Measurements from ENCODE around the gene MPHOSPH9.

Gene MPHOSPH9

DNA sequence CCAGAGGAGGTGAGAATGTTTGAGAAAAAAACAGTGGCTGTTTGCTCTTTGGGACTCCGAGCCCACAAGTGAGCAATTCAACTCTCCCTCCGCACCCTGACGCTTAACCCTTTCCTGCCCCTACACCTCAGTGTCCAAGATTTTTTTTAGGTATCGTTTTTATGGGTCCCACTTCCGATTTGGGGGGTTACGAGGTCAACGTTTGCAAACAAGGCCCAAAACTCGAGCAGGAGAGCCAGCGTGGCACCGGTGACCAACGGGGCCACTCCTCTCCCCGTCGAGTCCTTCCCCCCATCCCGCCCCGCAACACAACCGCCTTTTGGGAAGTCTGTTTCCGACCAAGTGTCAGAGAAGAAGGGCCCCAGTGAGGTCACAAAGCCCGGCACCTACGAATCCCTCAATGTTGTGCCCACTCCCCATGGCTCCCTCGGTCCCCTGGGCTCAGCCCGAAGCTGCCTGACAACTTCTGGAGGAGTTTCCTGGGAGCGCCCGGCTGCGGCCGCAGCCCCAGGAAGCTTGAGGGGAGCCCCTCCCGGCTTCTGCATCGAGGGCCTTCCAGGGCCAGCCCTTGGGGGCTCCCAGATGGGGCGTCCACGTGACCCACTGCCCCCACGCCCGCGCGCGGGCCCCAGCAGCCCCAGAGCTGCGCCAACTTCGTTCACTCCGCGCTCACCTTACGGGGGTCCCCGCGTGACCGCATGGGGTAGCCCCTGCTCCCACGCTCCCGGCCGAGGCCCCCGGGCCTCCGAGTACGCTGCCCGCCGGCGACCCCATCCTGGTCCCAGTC lies 37.5 kb upstream of the MPHOSPH9 start:
- CTCF ChIA-PET = interaction anchor here (0.5 to 0.7 kb wide), 3 partner anchors 95 to 483 kb away, joined by 3 to 4 read pairs (median 3); partner anchors contain the start of gene SBNO1
- peak overlapping the region; percentile 83 for H3K27ac ChIP-seq
- no peak for DNase-seq (ENCODE audit: low spot score)
- TF ChIP-seq, protein P1, sequence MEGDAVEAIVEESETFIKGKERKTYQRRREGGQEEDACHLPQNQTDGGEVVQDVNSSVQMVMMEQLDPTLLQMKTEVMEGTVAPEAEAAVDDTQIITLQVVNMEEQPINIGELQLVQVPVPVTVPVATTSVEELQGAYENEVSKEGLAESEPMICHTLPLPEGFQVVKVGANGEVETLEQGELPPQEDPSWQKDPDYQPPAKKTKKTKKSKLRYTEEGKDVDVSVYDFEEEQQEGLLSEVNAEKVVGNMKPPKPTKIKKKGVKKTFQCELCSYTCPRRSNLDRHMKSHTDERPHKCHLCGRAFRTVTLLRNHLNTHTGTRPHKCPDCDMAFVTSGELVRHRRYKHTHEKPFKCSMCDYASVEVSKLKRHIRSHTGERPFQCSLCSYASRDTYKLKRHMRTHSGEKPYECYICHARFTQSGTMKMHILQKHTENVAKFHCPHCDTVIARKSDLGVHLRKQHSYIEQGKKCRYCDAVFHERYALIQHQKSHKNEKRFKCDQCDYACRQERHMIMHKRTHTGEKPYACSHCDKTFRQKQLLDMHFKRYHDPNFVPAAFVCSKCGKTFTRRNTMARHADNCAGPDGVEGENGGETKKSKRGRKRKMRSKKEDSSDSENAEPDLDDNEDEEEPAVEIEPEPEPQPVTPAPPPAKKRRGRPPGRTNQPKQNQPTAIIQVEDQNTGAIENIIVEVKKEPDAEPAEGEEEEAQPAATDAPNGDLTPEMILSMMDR (conservative IDR thresholded peaks at IDR 0.05; ENCODE audit: low read depth) = no peak
- POLR2A ChIA-PET (ENCODE audit: low non-redundant PET) = interaction anchor here (0.7 kb wide), 1 partner anchor 38 kb away, joined by 3 read pairs; no protein-coding TSS in a partner anchor

DNA sequence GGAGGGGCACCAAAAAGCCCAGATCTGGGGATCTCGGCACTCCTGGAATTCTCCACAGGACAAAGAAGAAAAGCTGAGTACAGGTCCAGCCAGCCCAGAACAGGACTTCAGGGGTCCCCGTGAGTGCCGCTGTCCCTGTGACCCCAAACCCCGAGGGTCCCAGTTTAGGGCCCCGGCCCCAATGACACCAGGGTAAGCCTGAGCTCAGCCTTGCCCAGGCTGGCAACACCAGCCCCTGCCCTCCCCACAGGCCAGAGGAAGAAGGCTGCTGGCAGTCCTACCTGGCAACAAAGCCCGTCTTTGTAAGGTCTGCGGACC lies 36.9 kb upstream of the MPHOSPH9 start:
- ChIA-PET POLR2A (ENCODE audit: low non-redundant PET) (interaction anchor here (0.7 kb wide), 1 partner anchor 37 kb away, joined by 3 read pairs; no protein-coding TSS in a partner anchor), CTCF (interaction anchor here (0.5 to 0.7 kb wide), 3 partner anchors 24 to 482 kb away, joined by 3 to 6 read pairs (median 4); no protein-coding TSS in a partner anchor)
- peak overlapping the region; percentile 83 for H3K27ac ChIP-seq
- TF ChIP-seq, protein P1 (conservative IDR thresholded peaks at IDR 0.05; ENCODE audit: low read depth) = no peak
- no peak for DNase-seq (ENCODE audit: low spot score)

DNA sequence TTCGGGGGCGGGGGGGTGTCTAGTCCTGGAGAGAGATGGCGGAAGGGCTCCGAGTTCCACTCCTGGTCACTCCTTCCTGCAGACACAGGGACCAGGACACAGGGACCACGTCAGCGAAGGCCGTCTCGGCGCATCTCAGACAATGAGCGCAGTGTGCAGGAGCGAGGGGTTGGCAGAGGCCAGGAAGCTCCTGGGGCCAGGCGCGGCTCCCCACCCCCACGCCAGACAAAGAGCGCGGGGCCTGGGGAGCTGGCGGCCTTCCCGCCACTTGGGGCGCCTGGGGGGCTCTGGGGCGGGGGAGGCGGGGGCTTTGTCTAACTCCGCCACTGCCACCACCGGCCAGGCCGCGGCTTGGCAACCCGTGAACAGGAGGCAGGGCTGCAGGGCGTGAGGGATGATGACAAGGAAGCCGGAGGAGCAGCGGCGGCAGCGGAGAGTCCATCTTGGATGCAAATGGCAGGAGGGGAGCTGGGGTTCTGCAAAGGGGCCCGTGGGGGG lies 36.5 kb upstream of the MPHOSPH9 start:
- DNase-seq (ENCODE audit: low spot score) = no peak
- POLR2A ChIA-PET (ENCODE audit: low non-redundant PET) = no interaction called here
- TF ChIP-seq, protein P1 (conservative IDR thresholded peaks at IDR 0.05; ENCODE audit: low read depth) = no peak
- CTCF ChIA-PET = interaction anchor here (0.5 to 0.7 kb wide), 2 partner anchors 24 to 482 kb away, joined by 4 to 6 read pairs; no protein-coding TSS in a partner anchor
- H3K27ac ChIP-seq = peak overlapping the region; percentile 83

DNA sequence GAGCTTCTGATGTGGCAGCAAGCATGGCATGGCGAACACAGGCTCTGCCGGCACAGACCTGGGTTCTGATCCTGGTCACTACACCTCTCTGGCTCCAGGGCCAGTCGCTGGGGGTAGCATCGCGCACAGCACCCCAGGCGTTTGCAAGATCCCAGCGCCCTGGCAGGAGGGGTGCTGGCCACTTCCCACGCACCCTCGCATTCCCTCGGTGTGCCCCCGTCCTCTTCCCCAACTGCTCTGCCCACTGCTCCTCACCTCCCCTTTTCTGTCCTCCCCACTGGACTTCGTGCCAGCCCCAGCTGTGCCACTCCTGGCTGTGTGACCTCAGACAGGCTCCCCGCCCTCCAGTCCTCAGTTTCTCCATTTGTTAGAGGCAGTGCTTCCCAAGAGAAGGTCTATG lies 35.9 kb upstream of the MPHOSPH9 start:
- TF ChIP-seq, protein P1 (conservative IDR thresholded peaks at IDR 0.05; ENCODE audit: low read depth) = no peak
- DNase-seq (ENCODE audit: low spot score) = no peak
- ChIA-PET POLR2A (ENCODE audit: low non-redundant PET) (interaction anchor here (0.6 kb wide), 1 partner anchor 28 kb away, joined by 3 read pairs; no protein-coding TSS in a partner anchor), CTCF (no interaction called here)
- H3K27ac ChIP-seq = peak overlapping the region; percentile 83

DNA sequence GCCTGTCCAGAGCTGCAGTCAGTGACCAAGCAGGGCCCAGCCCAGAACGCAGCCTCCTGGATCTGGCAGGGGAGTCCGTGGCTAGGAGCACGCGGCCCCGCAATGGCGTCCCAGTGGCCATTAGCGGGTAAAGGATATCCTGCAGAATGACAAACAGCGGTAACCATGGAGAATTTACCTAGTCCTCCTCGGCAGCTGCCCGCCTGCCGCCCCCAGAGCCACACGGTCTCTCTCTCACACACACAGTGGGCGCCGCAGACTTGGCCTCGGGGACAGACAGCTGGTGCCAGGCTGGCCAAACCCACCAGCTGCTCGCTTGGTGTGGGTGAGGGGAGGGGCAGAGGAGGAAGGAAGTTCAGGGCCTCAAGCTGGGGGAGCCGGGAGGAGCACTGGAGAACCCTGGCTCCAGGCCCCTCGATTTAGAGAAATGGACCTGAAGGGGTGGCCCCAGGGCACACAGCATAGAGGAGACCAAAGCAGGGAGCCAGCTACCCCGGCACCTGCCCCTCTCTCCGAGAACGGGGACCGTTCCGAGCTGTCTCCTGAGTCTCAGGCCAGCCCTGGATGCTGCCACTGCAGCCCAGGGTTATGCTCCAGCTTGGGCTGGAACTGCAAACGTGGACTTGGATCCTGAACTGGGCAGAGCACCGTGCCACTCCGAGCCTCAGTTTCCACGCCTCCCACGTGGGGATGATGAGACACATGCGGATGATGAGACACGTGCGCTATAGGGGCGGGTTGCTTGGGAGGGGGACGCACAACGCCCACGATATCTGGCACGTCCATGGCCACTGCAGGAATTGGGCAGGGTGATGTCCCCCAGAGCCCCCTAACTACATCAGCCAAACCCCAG lies 35.3 kb upstream of the MPHOSPH9 start:
- DNase-seq (ENCODE audit: low spot score) = no peak
- ChIA-PET POLR2A (ENCODE audit: low non-redundant PET) (interaction anchor here (0.6 kb wide), 1 partner anchor 27 kb away, joined by 3 read pairs; no protein-coding TSS in a partner anchor), CTCF (interaction anchor here (0.5 to 0.6 kb wide), 2 partner anchors 129 to 266 kb away, joined by 3 to 5 read pairs; no protein-coding TSS in a partner anchor)
- peak overlapping the region; percentile 83 for H3K27ac ChIP-seq
- TF ChIP-seq, protein P1 (conservative IDR thresholded peaks at IDR 0.05; ENCODE audit: low read depth) = no peak
